ENCODE measurements around the gene INSR.
"Not testable (repeated sequence)": the region's sequence is repeated elsewhere in the genome, so short reads cannot be mapped to it uniquely, and the experiment has no call there.

INSR gene

GRCh38 chr19:7293762-7294557, at the start of gene INSR:
Gene INSR (minus strand): TSS chr19:7294414. CDS start chr19:7293891, 523 bp downstream.
- peak; percentile 22 for DNase-seq

GRCh38 chr19:7342143-7342542, 47.9 kb upstream of the INSR start:
- no peak for DNase-seq

- DNase-seq = peak; percentile 88
These were observed 47.0 kb upstream of the INSR start for GRCh38 chr19:7340959-7341837.

- no peak for DNase-seq
These were observed 43.4 kb upstream of the INSR start for GRCh38 chr19:7337380-7338194.

GRCh38 chr19:7336321-7336973, 42.2 kb upstream of the INSR start:
- DNase-seq = no peak

- DNase-seq = no peak
These were observed 39.2 kb upstream of the INSR start for GRCh38 chr19:7333198-7334118.

- no peak for DNase-seq
These were observed 37.2 kb upstream of the INSR start for GRCh38 chr19:7331446-7331845.

GRCh38 chr19:7328647-7329046, 34.4 kb upstream of the INSR start:
- DNase-seq = no peak

GRCh38 chr19:7327802-7328201, 33.6 kb upstream of the INSR start:
- no peak for DNase-seq

GRCh38 chr19:7326105-7326877, 32.1 kb upstream of the INSR start:
- peak; percentile 35 for DNase-seq

- no peak for DNase-seq
These were observed 24.0 kb upstream of the INSR start for GRCh38 chr19:7318176-7318575.

- no peak for DNase-seq
These were observed 18.6 kb upstream of the INSR start for GRCh38 chr19:7312816-7313215.

- DNase-seq = no peak
These were observed 17.7 kb upstream of the INSR start for GRCh38 chr19:7311911-7312310.

- DNase-seq = not testable (repeated sequence)
These were observed 14.1 kb upstream of the INSR start for GRCh38 chr19:7308327-7308726.

GRCh38 chr19:7307590-7308218, 13.5 kb upstream of the INSR start:
- DNase-seq = no peak

- no peak for DNase-seq
These were observed 10.0 kb upstream of the INSR start for GRCh38 chr19:7304200-7304599.

GRCh38 chr19:7303470-7303869, 9.3 kb upstream of the INSR start:
- DNase-seq = no peak

- DNase-seq = no peak
These were observed 7.3 kb upstream of the INSR start for GRCh38 chr19:7301525-7301924.

- DNase-seq = no peak
These were observed 3.5 kb upstream of the INSR start for GRCh38 chr19:7297742-7298141.

GRCh38 chr19:7295912-7296536, 1.8 kb upstream of the INSR start:
- no peak for DNase-seq
